Left forelimb (tissue), 1 donor: ENCODE measurements around the gene B4GALNT1.
"Not testable (repeated sequence)": the region's sequence is repeated elsewhere in the genome, so short reads cannot be mapped to it uniquely, and the experiment has no call there.

Source experiments
- DNase-seq: peaks from one replicate; pipeline ENCODE4 v3.0.0-alpha.2; 2018; ENCODE audit warnings: low spot score

Gene B4GALNT1

DNA sequence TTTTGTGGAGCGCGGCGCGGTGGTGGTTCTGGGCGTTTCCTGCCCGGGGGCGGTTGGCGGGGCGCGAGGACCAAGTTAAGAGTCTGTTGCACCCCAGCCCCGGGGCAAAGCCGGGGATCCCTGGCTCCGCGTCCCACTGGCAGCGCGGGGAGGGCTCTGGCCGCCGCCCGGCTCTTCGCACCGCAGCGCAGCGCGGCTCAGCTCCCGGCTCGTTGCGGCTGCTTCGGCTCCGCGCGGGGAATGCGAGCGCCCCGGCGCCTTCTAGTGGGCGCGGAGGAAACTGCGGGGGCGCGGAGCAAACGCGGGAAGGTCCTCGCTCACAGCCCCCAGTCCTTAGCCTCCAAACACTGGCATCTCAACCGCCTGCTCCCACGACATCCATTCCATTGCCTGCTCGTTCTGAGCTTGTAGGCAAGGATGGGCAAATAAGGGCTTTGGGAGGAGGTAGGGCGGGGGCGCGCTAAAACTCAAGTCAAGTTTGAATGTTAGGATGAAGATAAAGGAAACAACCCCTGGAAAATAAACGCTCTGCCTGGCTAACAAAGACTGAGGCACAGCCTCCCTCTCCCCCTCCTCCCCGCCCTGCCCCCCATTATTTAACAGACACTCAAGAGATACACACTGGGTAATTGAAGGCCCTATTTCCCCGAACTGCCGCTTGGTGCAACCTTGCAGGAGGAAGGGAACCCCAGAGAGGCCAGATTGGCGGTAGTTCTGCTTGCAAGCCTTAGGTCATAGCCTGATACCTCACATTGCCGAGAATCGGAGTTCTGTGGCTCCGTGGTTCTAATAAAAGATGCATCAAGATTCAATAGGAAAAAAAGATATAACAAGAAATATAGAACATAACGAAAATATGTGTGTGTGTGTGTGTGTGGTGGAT, at the start of gene B4GALNT1:
TSS of gene B4GALNT1 (minus strand) at position 244 of the 883 bp plus-strand sequence. CDS start 1,069 bp downstream, outside the sequence.
- no peak for DNase-seq

- DNase-seq, result no peak
These were observed 46.7 kb upstream of the B4GALNT1 start for GRCh38 chr12:57679697-57680096.

- not testable (repeated sequence) for DNase-seq
These were observed 44.9 kb upstream of the B4GALNT1 start for GRCh38 chr12:57677947-57678346.

- no peak for DNase-seq
These were observed 41.7 kb upstream of the B4GALNT1 start for GRCh38 chr12:57674691-57675090.

GRCh38 chr12:57672801-57673200, 39.8 kb upstream of the B4GALNT1 start:
- DNase-seq, result no peak

DNA sequence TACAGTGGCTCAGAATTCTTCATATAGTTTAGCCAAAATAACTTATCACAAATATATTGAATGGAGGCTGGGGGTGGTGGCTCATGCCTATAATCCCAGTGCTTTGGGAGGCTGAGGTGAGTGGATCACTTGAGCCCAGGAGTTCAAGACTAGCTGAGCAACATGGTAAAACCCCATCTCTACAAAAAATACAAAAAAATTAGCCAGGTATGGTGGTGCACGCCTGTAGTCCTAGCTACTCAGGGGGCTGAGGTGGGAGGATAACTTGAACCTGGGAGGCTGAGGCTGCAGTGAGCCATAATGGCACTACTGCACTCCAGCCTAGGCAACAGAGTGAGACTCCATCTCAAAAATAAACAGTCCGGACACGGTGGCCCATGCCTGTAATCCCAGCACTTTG, 38.8 kb upstream of the B4GALNT1 start:
- DNase-seq, result not testable (repeated sequence)

DNA sequence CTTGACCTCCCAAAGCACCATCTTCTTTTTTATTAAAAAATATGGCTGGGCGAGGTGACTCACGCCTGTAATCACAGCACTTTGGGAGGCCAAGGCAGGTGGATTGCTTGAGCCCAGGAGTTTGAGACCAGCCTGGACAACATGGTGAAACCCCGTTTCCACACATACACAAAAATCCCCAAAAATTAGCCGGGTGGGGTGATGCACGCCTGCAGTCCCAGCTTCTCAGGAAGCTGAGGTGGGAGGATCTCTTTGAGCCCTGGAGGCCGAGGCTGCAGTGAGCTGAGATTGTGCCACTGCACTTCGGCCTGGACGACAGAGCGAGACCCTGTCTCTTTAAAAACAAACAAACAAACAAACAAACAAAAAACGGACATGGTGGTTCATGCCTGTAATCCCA, 36.7 kb upstream of the B4GALNT1 start:
- DNase-seq, result not testable (repeated sequence)

DNA sequence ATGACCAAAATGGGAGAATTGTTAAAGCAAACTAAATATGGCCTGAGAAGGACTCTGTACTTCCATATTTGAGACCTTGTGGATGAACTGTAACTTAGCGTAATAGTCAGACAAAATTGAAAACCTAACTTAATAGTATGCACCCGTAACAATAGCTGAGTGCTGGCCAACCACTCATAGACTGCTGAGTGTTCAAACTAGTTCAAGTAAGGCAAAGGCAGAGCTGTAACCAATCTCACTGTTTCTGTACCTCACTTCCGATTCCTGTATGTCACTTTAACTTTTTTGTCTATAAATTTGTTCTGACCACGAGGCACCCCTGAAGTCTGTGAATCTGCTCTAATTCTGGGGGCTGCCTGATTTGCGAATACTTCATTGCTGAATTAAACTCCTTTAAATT, 33.9 kb upstream of the B4GALNT1 start:
- DNase-seq, result no peak

GRCh38 chr12:57665066-57665820, 32.2 kb upstream of the B4GALNT1 start:
- DNase-seq, result peak; percentile 62

DNA sequence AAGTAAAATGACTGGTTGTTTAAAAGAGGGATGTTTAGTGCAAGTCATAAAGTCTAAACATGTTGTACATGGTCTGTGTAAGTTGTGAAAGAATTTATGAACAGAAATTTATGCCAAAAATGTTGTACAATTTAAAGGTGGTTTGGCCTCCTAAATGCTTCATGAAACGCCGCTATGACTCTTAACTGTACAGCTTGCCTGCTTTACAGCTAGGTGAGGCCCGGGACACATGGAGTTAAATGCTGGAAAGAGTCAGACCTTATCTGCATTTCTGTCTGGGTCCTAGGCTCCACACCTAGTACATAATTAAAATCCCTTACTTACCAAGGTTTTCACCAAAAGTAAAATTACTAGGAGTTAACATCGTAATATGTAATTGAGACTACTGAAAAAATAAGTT, 28.4 kb upstream of the B4GALNT1 start:
- no peak for DNase-seq

DNA sequence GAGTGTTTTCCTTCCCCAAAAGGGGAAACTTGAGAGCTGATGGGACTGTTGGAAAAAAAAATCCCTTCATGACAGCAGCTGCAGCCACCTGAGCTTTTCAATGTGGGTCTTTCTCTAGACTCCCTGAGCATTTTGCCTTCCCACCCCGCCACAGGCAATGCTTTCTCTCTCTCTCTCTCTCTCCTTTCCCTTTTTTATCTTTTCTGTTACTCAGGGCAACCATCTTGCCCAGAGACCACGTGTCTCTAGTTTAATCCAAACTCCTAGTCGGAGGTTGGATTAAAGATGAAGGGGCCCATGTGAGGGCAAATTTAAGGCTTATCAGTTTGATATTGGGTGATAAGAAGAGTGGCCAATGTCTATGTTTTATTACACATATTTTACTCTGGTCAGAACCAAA, 25.9 kb upstream of the B4GALNT1 start:
- DNase-seq, result no peak

- DNase-seq, result no peak
These were observed 24.7 kb upstream of the B4GALNT1 start for GRCh38 chr12:57657744-57658143.

DNA sequence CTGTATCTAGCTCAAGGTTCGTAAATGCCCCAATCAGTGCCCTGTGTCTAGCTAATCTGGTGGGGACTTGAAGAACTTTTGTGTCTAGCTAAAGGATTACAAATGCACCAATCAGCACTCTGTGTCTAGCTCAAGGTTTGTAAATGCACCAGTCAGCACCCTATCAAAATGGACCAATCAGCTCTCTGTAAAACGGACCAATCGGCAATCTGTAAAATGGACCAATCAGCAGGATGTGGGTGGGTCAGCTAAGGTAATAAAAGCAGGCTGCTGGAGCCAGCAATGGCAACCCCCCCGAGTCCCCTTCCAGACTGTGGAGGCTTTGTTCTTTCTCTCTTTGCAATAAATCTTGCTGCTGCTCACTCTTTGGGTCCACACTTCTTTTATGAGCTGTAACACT, 23.4 kb upstream of the B4GALNT1 start:
- not testable (repeated sequence) for DNase-seq

DNA sequence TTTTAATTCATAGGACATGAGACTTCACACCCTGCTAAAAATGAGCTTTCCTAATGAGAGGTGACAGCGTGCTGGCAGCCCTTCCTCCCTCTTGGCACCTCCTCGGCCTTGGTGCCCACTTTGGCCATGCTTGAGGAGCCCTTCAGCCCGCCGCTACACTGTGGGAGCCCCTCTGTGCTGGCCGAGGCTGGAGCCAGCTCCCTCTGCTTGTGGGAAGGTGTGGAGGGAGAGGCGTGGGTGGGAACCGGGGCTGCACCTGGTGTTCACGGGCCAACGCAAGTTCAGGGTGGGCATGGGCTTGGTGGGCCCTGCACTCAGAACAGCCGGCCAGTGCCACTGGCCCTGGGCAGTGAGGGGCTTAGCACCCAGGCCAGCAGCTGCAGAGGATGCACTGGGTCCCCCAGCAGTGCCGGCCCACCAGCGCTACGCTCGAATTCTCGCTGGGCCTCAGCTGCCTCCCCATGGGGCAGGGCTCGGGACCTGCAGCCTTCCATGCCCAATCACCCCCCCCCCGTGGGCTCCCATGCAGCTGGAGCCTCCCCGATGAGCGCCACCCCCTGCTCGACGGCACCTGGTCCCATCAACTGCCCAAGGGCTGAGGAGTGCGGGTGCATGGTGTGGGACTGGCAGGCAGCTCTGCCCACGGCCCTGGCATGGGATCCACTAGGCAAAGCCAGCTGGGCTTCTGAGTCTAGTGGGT, 22.7 kb upstream of the B4GALNT1 start:
- DNase-seq, result no peak

DNA sequence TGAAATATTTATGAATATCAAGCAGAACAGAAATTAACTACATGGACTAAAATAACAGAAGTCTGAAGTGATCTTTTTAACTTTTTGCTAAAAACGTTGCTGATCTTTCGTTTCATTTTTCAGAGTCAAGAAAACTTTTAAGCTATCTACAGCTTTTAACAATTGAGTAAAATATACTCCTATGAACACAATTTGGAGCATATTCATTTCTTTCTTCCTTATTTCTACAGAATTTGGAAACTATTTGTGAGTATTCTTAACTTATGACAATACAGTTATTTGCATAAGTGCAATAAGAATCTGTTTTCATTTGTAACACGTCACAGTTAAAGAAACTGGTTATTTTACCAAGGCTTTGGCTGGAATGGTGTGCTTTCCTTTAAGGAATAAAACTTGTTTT, 21.0 kb upstream of the B4GALNT1 start:
- no peak for DNase-seq

GRCh38 chr12:57646659-57647049, 13.7 kb upstream of the B4GALNT1 start:
- DNase-seq, result not testable (repeated sequence)

- not testable (repeated sequence) for DNase-seq
These were observed 13.1 kb upstream of the B4GALNT1 start for GRCh38 chr12:57645990-57646658.

- no peak for DNase-seq
These were observed 8.9 kb upstream of the B4GALNT1 start for GRCh38 chr12:57641699-57642442.

- no peak for DNase-seq
These were observed 7.4 kb upstream of the B4GALNT1 start for GRCh38 chr12:57640175-57641042.

DNA sequence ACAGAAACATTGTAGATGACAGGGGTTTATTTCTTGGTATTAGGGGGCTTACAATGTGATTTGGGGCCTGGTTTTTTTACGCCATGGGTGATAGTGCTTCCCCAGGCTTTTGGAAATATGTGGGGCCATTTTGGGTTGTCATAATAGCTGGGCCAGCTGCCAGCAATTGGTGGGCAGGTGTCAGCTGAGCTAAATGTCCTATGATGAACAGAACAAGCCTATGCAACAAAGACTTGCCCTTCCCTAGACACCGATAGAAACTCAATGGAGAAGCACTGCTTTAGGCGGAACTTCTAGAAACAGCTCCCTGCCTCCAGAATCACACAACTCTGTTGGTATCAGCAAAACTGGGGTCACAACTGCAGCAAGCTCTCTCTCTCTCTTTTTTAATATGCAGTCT, 5.1 kb upstream of the B4GALNT1 start:
- no peak for DNase-seq
